HepG2 (cell line): ENCODE data around the gene HNRNPL. TPM values are rescaled to one million over a fixed set of nuclear protein-coding genes. Genes with fewer than 3 reads are reported as not detected.
A peak's percentile ranks its signal among the peaks of the same experiment; 100 is the strongest.

Experiments used
- BORCS8-MEF2B ChIP-seq: sonication (generic); formaldehyde crosslinking; IDR thresholded peaks from 2 replicates; pipeline ENCODE4 v1.8.0; 2022; ENCODE audit warnings: mild to moderate bottlenecking, missing genetic modification reagents
- CEBPG ChIP-seq: IDR thresholded peaks from 2 replicates; pipeline ENCODE4 v1.6.1; 2016
- DNMT1 ChIP-seq: sonication (generic); formaldehyde crosslinking; IDR thresholded peaks from 2 replicates; pipeline ENCODE4 v1.5.1; 2020; ENCODE audit warnings: mild to moderate bottlenecking, missing genetic modification reagents
- FOXK2 ChIP-seq: fragments of 450-650 bp; IDR thresholded peaks from 2 replicates; pipeline ENCODE4 v1.6.1; 2016
- JUNB ChIP-seq: sonication (generic); formaldehyde crosslinking; IDR thresholded peaks from 2 replicates; pipeline ENCODE4 v1.8.0; 2022; ENCODE audit warnings: missing genetic modification reagents, mild to moderate bottlenecking, borderline replicate concordance
- KDM4B ChIP-seq: sonication (generic); formaldehyde crosslinking; IDR thresholded peaks from 2 replicates; pipeline ENCODE4 v1.4.0; 2020; ENCODE audit warnings: missing genetic modification reagents
- MAFF ChIP-seq: IDR thresholded peaks from 2 replicates; pipeline ENCODE4 v1.6.1; 2011; ENCODE audit warnings: low read depth, low read length, improper control_type of control experiment
- MEIS2 ChIP-seq: sonication (generic); formaldehyde crosslinking; IDR thresholded peaks from 2 replicates; pipeline ENCODE4 v1.9.0; 2021; ENCODE audit warnings: mild to moderate bottlenecking, missing genetic modification reagents
- MXD1 ChIP-seq: sonication (generic); formaldehyde crosslinking; IDR thresholded peaks from 2 replicates; pipeline ENCODE4 v1.4.0; 2020; ENCODE audit warnings: mild to moderate bottlenecking, missing genetic modification reagents
- NR2F6 ChIP-seq, 2 experiments: IDR thresholded peaks; 2 replicates each; pipeline ENCODE4 v1.6.1; 2016; ENCODE audit warnings: antibody characterized with exemption in 1 of 2, mild to moderate bottlenecking in 1 of 2
- PHF5A ChIP-seq: IDR thresholded peaks from one replicate; pipeline ENCODE4 v1.6.1; 2018; ENCODE audit warnings: low read depth, missing genetic modification reagents; ENCODE audit not compliant: unreplicated experiment
- PITX1 ChIP-seq: sonication (generic); formaldehyde crosslinking; IDR thresholded peaks from 2 replicates; pipeline ENCODE4 v1.5.1; 2020; ENCODE audit warnings: mild to moderate bottlenecking, missing genetic modification reagents
- RBM22 ChIP-seq: fragments of 200-400 bp; formaldehyde crosslinking; optimal IDR thresholded peaks from 2 replicates; pipeline ENCODE3; 2017; ENCODE audit warnings: mild to moderate bottlenecking, low read length, moderate library complexity
- SALL1 ChIP-seq: sonication (generic); formaldehyde crosslinking; IDR thresholded peaks from 2 replicates; pipeline ENCODE4 v1.8.0; 2022; ENCODE audit warnings: mild to moderate bottlenecking, missing genetic modification reagents
- SALL2 ChIP-seq: sonication (generic); formaldehyde crosslinking; IDR thresholded peaks from 2 replicates; pipeline ENCODE4 v1.8.1; 2023; ENCODE audit warnings: mild to moderate bottlenecking, missing genetic modification reagents, inconsistent platforms
- SCMH1 ChIP-seq: sonication (generic); formaldehyde crosslinking; IDR thresholded peaks from 2 replicates; pipeline ENCODE4 v1.9.0; 2021; ENCODE audit warnings: missing genetic modification reagents, mild to moderate bottlenecking, borderline replicate concordance
- SP1 ChIP-seq, 2 experiments: fragments of 450-650 bp in 1 of 2; sonication (generic) in 1 of 2; formaldehyde crosslinking in 1 of 2; IDR thresholded peaks; 2 replicates each; pipeline versions ENCODE4 v1.4.0 to v1.6.1; 2016 to 2020; ENCODE audit warnings: missing genetic modification reagents in 1 of 2
- SP140L ChIP-seq: sonication (generic); formaldehyde crosslinking; IDR thresholded peaks from 2 replicates; pipeline ENCODE4 v1.4.0; 2020; ENCODE audit warnings: missing genetic modification reagents, borderline replicate concordance
- STAT5B ChIP-seq: sonication (generic); formaldehyde crosslinking; IDR thresholded peaks from 2 replicates; pipeline ENCODE4 v1.4.0; 2020; ENCODE audit warnings: missing genetic modification reagents
- TBL1XR1 ChIP-seq: fragments of 150-350 bp; IDR thresholded peaks from 2 replicates; pipeline ENCODE4 v1.6.1; 2014; ENCODE audit warnings: borderline replicate concordance, low read length; ENCODE audit not compliant: partially characterized antibody
- TBP ChIP-seq: sonication (generic); formaldehyde crosslinking; IDR thresholded peaks from 2 replicates; pipeline ENCODE4 v1.5.0; 2020; ENCODE audit warnings: missing genetic modification reagents
- ZBTB7B ChIP-seq: sonication (generic); formaldehyde crosslinking; IDR thresholded peaks from 2 replicates; pipeline ENCODE4 v1.4.0; 2020; ENCODE audit warnings: missing genetic modification reagents
- ZKSCAN8 ChIP-seq: IDR thresholded peaks from 2 replicates; pipeline ENCODE4 v1.6.1; 2016; ENCODE audit warnings: borderline replicate concordance, missing genetic modification reagents, missing compliant biosample characterization
- ZNF101 ChIP-seq: sonication (generic); formaldehyde crosslinking; IDR thresholded peaks from 2 replicates; pipeline ENCODE4 v1.4.0; 2020; ENCODE audit warnings: mild to moderate bottlenecking, low read depth, missing genetic modification reagents, borderline replicate concordance
- ZNF124 ChIP-seq: sonication (generic); formaldehyde crosslinking; IDR thresholded peaks from 2 replicates; pipeline ENCODE4 v1.4.0; 2020; ENCODE audit warnings: missing genetic modification reagents
- ZNF253 ChIP-seq: sonication (generic); formaldehyde crosslinking; IDR thresholded peaks from 2 replicates; pipeline ENCODE4 v1.8.0; 2022; ENCODE audit warnings: mild to moderate bottlenecking, missing genetic modification reagents, borderline replicate concordance
- ZNF343 ChIP-seq: sonication (generic); formaldehyde crosslinking; IDR thresholded peaks from 2 replicates; pipeline ENCODE4 v1.4.0; 2020; ENCODE audit warnings: mild to moderate bottlenecking, missing genetic modification reagents
- ZNF484 ChIP-seq: sonication (generic); formaldehyde crosslinking; IDR thresholded peaks from 2 replicates; pipeline ENCODE4 v1.5.1; 2020; ENCODE audit warnings: mild to moderate bottlenecking, low read depth, missing genetic modification reagents, borderline replicate concordance
- ZNF7 ChIP-seq: IDR thresholded peaks from 2 replicates; pipeline ENCODE4 v1.6.1; 2016; ENCODE audit warnings: missing biosample characterization, missing genetic modification reagents
- ZNF703 ChIP-seq: sonication (generic); formaldehyde crosslinking; IDR thresholded peaks from 2 replicates; pipeline ENCODE4 v1.5.1; 2020; ENCODE audit warnings: missing genetic modification reagents, mild to moderate bottlenecking, moderate library complexity, borderline replicate concordance
- ZNF768 ChIP-seq: sonication (generic); formaldehyde crosslinking; IDR thresholded peaks from 2 replicates; pipeline ENCODE4 v1.4.0; 2020; ENCODE audit warnings: missing genetic modification reagents
- ZNF883 ChIP-seq: sonication (generic); formaldehyde crosslinking; IDR thresholded peaks from 2 replicates; pipeline ENCODE4 v1.5.1; 2020; ENCODE audit warnings: mild to moderate bottlenecking, missing genetic modification reagents; ENCODE audit errors: not compliant biosample characterization
- ZNF891 ChIP-seq: sonication (generic); formaldehyde crosslinking; IDR thresholded peaks from 2 replicates; pipeline ENCODE4 v1.5.0; 2020; ENCODE audit warnings: mild to moderate bottlenecking, missing genetic modification reagents
- polyA plus RNA-seq, 8 experiments: library from polyadenylated mRNA; depleted of rRNA in 3 of 8; stranded (reverse) in 7 of 8; unstranded in 1 of 8; fragments of >200 nt; fragmentation: Illumina TruSeq in 4 of 8; extraction: Trizol in 4 of 8; gene quantifications; 2 replicates each; pipeline versions ENCODE4 v1.2.1 to v1.2.3, GENCODE V29; 2011 to 2016; ENCODE audit warnings: low read depth in 4 of 8, missing spikeins in 1 of 8, mixed read lengths in 1 of 8; ENCODE audit not compliant: insufficient read depth in 1 of 8
- total RNA-seq, 5 experiments: library from RNA; depleted of rRNA; stranded (reverse); fragments of >200 nt; fragmentation: Illumina TruSeq; extraction: Trizol; gene quantifications; 2 replicates each; pipeline ENCODE4 v1.2.3, GENCODE V29; 2016; ENCODE audit warnings: low read depth in 1 of 5

HNRNPL gene
- total and polyA plus RNA-seq, 2 of the 13 experiments (the other 11 are each of a cell fraction or from before 2014, with no cell fraction given), result 156 to 278 TPM

- TF ChIP-seq DNMT1 (CRISPR knock-in tag) (no peak), MAFF (no peak), ZNF124 (CRISPR knock-in tag) (no peak), TBP (no peak), ZNF343 (CRISPR knock-in tag) (peak; percentile 31), ZBTB7B (CRISPR knock-in tag) (0 out of 2 replicates have a peak, but pooled peaks have one; percentile 36), PITX1 (CRISPR knock-in tag) (no peak; the same call in 1 of the 2 replicates), ZNF101 (CRISPR knock-in tag) (0 out of 2 replicates have a peak, but pooled peaks have one; percentile 9), SP1 (IDR thresholded peaks at IDR 0.05) (no peak), SP1 (CRISPR knock-in tag; IDR thresholded peaks at IDR 0.05) (peak; percentile 92), NR2F6 (IDR thresholded peaks at IDR 0.05) (no peak), NR2F6 (CRISPR knock-in tag; IDR thresholded peaks at IDR 0.05) (no peak; the same call in none of the 2 replicates), SCMH1 (CRISPR knock-in tag) (no peak), PHF5A (CRISPR knock-in tag) (peak; percentile 83), SALL2 (no peak), ZNF703 (CRISPR knock-in tag) (no peak), JUNB (no peak; the same call in 1 of the 2 replicates), SALL1 (peak; percentile 71), MEIS2 (CRISPR knock-in tag) (peak; percentile 69; the same call in 1 of the 2 replicates), ZNF253 (CRISPR knock-in tag) (no peak), TBL1XR1 (peak; percentile 13), SP140L (CRISPR knock-in tag) (no peak), BORCS8-MEF2B (CRISPR knock-in tag) (peak; percentile 25; the same call in 1 of the 2 replicates), ZKSCAN8 (CRISPR knock-in tag) (no peak), ZNF7 (CRISPR knock-in tag) (no peak), ZNF891 (CRISPR knock-in tag) (no peak), ZNF484 (CRISPR knock-in tag) (no peak), KDM4B (CRISPR knock-in tag) (no peak), FOXK2 (no peak), CEBPG (peak; percentile 15; the same call in 1 of the 2 replicates), RBM22 (no peak), ZNF768 (CRISPR knock-in tag) (0 out of 2 replicates have a peak, but pooled peaks have one; percentile 47), STAT5B (no peak), ZNF883 (CRISPR knock-in tag) (no peak), MXD1 (CRISPR knock-in tag) (peak; percentile 65; the same call in 1 of the 2 replicates)
These were observed 1.9 kb upstream of the HNRNPL start (continued) for GRCh38 chr19:38851622-38852230.
